Astrocyte of the cerebellum (primary cell): Measurements from ENCODE around the gene EXOC6B.

Source experiments
- DNase-seq: peaks from one replicate; pipeline ENCODE4 v3.0.0-alpha.2; 2011; ENCODE audit warnings: low read depth
- H3K4me3 ChIP-seq: 2 replicates; pipeline ENCODE4 v1.5.1; 2011; ENCODE audit warnings: mild to moderate bottlenecking, low read depth, low read length, moderate library complexity
- in situ Hi-C: cut with HindIII; loops from 2 replicates; pipeline ENCODE4 v1.10.0; 2017; ENCODE audit warnings: low sequenced_read_pairs
- TF ChIP-seq, protein P1 (sequence below): IDR thresholded peaks from 2 replicates; pipeline ENCODE4 v1.5.1; 2012; ENCODE audit warnings: low read length, low read depth, moderate library complexity, mild to moderate bottlenecking; ENCODE audit errors: missing control alignments

Gene EXOC6B

DNA sequence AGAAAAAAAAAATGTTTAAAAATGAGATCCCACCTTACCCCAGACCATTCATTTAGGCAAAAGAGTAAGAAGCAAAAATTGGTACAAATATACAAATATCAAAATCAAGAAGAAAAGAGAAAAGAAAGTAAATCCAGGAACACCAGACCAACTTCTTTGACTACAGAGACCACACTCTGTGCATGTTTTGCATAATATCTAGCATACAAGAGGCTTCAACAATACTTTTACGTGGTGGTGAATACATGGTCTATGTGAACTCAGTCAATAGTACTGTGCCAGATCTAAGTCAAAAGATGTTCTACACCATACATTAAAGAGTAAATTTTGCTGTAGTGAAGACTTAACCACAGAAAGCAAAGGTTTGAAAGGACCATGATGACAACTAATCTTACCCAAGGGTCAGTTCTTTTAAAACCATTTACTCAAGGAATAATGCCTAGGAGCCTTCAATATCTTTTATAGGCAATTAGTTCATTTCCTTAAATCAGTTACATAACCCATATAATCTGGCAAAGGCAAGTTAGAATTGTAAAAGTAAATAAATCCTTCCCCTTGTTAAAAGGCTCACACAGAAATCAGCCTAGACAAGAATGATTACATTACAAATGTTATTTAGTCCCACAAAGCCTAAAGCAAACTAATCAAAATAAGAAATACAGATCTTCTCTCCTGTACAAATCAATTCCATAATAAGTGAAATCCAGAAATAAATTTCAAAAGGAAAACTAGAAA lies 115.2 kb downstream of the EXOC6B start:
- TF ChIP-seq, protein P1, sequence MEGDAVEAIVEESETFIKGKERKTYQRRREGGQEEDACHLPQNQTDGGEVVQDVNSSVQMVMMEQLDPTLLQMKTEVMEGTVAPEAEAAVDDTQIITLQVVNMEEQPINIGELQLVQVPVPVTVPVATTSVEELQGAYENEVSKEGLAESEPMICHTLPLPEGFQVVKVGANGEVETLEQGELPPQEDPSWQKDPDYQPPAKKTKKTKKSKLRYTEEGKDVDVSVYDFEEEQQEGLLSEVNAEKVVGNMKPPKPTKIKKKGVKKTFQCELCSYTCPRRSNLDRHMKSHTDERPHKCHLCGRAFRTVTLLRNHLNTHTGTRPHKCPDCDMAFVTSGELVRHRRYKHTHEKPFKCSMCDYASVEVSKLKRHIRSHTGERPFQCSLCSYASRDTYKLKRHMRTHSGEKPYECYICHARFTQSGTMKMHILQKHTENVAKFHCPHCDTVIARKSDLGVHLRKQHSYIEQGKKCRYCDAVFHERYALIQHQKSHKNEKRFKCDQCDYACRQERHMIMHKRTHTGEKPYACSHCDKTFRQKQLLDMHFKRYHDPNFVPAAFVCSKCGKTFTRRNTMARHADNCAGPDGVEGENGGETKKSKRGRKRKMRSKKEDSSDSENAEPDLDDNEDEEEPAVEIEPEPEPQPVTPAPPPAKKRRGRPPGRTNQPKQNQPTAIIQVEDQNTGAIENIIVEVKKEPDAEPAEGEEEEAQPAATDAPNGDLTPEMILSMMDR: no peak
- no peak overlapping the region for H3K4me3 ChIP-seq
- no peak for DNase-seq
- in situ Hi-C loops: no loop called here

DNA sequence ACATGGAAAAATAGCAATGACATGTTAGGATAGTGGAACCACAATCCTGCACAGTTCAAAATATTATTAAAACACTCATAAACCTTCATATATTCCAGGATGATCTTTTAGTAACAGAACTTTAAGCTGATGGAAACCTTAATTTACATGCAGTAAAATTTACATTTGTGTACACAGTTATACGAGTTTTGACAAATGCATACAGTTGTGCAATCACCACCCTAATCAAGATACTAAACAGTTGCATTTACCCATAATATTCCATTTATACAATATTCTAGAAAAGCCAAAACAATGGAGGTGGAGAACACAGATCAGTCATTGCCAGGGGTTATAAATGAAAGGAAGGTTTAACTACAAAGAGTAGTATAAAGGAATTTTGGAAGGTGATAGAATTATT lies 117.6 kb downstream of the EXOC6B start:
- in situ Hi-C loops: no loop called here
- DNase-seq: no peak
- TF ChIP-seq, protein P1: no peak
- no peak overlapping the region for H3K4me3 ChIP-seq

DNA sequence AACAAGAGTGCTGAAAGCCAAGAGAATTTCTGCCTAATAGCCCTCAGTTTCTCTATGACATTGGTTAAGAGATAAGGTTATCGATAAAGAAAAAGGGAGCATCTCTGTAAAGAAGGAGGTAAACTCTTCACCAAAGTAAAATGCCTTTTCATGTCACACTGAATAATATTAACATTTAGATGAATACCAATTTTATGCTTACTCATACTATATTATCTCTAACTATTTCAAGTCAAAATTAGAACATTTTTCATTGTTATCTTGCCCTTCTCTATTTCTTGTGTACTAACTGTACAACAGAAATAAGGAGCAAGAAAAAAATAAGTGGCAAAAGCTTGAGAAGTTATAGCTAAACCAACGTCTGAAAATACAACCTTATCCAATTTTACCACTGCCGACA lies 127.5 kb downstream of the EXOC6B start:
- TF ChIP-seq, protein P1: no peak
- no peak overlapping the region for H3K4me3 ChIP-seq
- in situ Hi-C loops: no loop called here
- no peak for DNase-seq

DNA sequence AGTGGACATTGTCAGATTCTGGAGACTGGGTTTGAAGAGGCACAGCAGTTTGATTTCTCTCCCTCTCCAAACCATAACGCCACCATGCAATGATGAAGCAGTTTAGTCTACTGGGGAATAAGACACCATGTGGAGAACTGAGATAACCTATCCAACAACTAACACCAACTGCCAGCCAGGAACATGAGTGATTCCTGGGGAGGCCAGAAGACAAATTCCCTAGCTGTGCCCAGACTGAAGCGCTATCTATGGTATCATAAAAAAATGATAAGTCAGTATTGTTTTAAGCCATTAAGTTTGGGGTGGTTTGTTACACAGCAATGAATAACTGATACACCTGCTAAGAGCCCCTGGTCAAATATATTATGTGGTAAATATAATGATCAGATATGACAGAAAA lies 129.3 kb downstream of the EXOC6B start:
- TF ChIP-seq, protein P1: no peak
- DNase-seq: no peak
- no peak overlapping the region for H3K4me3 ChIP-seq
- in situ Hi-C loops: no loop called here

DNA sequence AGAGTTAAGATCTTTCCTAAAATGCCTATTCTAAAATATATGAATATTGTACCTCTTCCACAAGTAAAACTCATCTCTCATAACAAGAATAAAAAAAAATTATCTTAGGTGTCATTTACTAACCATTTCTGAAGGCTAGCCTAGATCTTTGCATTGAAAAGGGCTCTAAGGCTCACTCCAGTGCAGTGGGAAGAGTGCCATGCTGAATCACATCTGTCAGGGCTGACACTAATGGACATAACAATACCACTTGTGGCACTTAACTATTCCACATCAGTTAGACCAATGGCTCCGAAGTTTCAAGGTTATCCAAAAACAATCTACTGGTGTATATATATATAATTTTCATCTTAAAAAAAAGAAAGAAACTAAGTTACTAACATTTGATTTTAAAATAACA lies 130.2 kb downstream of the EXOC6B start:
- in situ Hi-C loops: no loop called here
- TF ChIP-seq, protein P1: no peak
- DNase-seq: no peak
- no peak overlapping the region for H3K4me3 ChIP-seq

DNA sequence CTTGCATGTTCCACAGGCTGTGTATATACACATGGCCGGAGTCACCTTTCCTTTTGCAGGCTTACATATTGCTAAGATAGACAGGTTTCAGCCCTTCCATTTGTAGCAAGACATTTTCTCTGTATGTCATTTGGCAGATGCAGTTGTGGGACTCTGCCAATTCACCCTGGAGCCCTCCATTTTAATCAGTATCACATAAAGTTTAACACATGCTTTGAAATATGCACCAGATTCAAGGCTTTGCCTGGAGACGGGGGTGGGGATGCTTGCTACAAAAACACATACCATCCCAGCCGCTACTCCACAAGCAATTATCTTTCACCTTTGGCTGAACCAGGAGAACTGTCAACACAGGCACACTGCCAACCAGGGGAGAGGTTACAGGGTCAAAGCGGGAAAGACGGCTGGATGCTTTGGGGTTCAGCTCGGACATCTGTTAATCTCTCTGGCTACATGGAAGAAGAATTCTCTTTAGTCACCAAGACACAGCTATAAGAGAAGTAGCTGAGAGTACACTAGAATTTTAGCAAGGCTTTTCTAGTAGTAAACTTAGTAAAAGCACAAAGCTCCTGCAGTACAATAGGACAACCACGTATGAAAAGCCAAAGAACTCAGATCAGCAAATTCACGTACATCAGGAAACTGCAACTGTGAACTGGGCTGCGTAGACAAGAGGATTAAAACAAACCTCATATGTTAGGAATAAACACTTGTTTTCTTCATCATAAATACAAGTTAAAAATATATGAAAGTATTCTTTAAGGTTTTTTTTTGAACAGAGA lies 130.9 kb downstream of the EXOC6B start:
- in situ Hi-C loops: no loop called here
- H3K4me3 ChIP-seq: no peak overlapping the region
- TF ChIP-seq, protein P1: no peak
- DNase-seq: peak; percentile 6
